ENCODE data around the gene GPR65.

Gene GPR65

GRCh38 chr14:88004506-88005036, 364 bp upstream of the GPR65 start:
- Histone ChIP-seq H3K4me3 (replicated peaks; ENCODE audit: insufficient read depth, low read length) (no peak overlapping the region), H3K27ac (replicated peaks) (peak overlapping the region; percentile 94), H3K27me3 (ENCODE audit: insufficient read depth, poor library complexity, severe bottlenecking) (no peaks in the 10 kb centered on the region)
- DNase-seq (ENCODE audit: low read depth in 1 of 2, low spot score in 1 of 2): no peak
- TF ChIP-seq REST (IDR thresholded peaks at IDR 0.05; ENCODE audit: insufficient replicate concordance, low read depth) (no peak), GABPA (IDR thresholded peaks at IDR 0.05; ENCODE audit: low read depth) (no peak), SPI1 (IDR thresholded peaks at IDR 0.05; ENCODE audit: borderline replicate concordance, low read depth) (no peak), POLR2AphosphoS5 (IDR thresholded peaks at IDR 0.05; ENCODE audit: low read depth) (no peak), CTCF (IDR thresholded peaks at IDR 0.05; ENCODE audit: insufficient read depth, low read length) (no peak)

GRCh38 chr14:88005978-88006851, 1.3 kb downstream of the GPR65 start:
- Histone ChIP-seq H3K4me3 (replicated peaks; ENCODE audit: insufficient read depth, low read length) (peak overlapping the region; percentile 28), H3K27me3 (ENCODE audit: insufficient read depth, poor library complexity, severe bottlenecking) (no peaks in the 10 kb centered on the region), H3K27ac (replicated peaks) (peak overlapping the region; percentile 94)
- peak in 1 of 2 experiments; percentile 83 for DNase-seq (ENCODE audit: low read depth in 1 of 2, low spot score in 1 of 2)
- TF ChIP-seq POLR2AphosphoS5 (IDR thresholded peaks at IDR 0.05; ENCODE audit: low read depth): peak; percentile 36; the same call in 1 of the 2 replicates
- TF ChIP-seq REST (IDR thresholded peaks at IDR 0.05; ENCODE audit: insufficient replicate concordance, low read depth): no peak

GRCh38 chr14:88007608-88008007, 2.7 kb downstream of the GPR65 start:
- Histone ChIP-seq H3K27ac (replicated peaks) (no peak overlapping the region), H3K4me3 (replicated peaks; ENCODE audit: insufficient read depth, low read length) (no peak overlapping the region), H3K27me3 (ENCODE audit: insufficient read depth, poor library complexity, severe bottlenecking) (no peaks in the 10 kb centered on the region)
- no peak for DNase-seq (ENCODE audit: low read depth in 1 of 2, low spot score in 1 of 2)
- TF ChIP-seq CTCF (IDR thresholded peaks at IDR 0.05; ENCODE audit: insufficient read depth, low read length) (no peak), POLR2AphosphoS5 (IDR thresholded peaks at IDR 0.05; ENCODE audit: low read depth) (no peak), GABPA (IDR thresholded peaks at IDR 0.05; ENCODE audit: low read depth) (no peak), SPI1 (IDR thresholded peaks at IDR 0.05; ENCODE audit: borderline replicate concordance, low read depth) (no peak), REST (IDR thresholded peaks at IDR 0.05; ENCODE audit: insufficient replicate concordance, low read depth) (no peak)
